B cell (primary cell): ENCODE measurements around the gene ZNF423.

ENCODE experiments used
- EZH2 ChIP-seq: IDR thresholded peaks from 2 replicates; pipeline ENCODE4 v1.6.1; 2012; ENCODE audit warnings: borderline replicate concordance, low read depth, mild to moderate bottlenecking, moderate library complexity, low read length; ENCODE audit not compliant: insufficient read depth, poor library complexity, severe bottlenecking
- TF ChIP-seq, protein P1 (sequence below): fragments of 200-600 bp; IDR thresholded peaks from one replicate; pipeline ENCODE4 v1.8.0; 2022; ENCODE audit warnings: antibody characterized with exemption, mild to moderate bottlenecking

DNA sequence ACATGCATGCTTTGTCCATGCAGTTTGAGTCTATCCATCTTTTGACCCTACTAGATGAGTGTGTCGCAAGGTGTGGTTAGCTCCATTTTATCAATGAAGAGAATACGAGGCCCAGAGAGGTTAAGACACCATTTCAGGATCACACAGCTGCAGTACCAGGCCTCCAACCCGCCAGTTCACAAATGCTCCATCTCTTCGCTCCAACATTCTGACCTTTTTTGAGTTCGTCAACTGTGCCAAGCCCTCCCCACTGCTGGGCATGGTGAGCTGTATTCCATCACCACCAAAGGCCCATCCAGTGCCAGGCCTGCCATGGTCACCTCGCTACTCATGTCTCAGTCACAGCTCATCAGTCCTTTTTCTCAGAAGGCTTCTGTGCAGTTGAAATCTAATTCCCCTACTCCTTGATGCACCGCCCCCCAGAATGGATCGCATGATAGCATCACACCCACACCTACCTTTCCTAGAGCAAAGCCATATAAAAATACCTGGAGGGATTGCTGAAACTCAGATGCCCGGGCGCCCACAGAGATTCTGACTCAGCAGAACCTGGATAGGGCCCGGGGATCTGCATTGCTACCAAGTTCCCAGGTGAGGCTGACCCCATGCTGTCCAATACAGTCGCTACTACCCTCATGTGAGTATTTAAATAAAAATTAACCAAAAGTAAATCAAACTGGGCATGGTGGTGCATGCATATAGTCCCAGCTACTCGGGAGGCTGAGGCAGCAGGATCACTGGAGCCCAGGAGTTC, 38.0 kb downstream of the ZNF423 start:
- TF ChIP-seq, protein P1, sequence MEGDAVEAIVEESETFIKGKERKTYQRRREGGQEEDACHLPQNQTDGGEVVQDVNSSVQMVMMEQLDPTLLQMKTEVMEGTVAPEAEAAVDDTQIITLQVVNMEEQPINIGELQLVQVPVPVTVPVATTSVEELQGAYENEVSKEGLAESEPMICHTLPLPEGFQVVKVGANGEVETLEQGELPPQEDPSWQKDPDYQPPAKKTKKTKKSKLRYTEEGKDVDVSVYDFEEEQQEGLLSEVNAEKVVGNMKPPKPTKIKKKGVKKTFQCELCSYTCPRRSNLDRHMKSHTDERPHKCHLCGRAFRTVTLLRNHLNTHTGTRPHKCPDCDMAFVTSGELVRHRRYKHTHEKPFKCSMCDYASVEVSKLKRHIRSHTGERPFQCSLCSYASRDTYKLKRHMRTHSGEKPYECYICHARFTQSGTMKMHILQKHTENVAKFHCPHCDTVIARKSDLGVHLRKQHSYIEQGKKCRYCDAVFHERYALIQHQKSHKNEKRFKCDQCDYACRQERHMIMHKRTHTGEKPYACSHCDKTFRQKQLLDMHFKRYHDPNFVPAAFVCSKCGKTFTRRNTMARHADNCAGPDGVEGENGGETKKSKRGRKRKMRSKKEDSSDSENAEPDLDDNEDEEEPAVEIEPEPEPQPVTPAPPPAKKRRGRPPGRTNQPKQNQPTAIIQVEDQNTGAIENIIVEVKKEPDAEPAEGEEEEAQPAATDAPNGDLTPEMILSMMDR = no peak
- no peak for TF ChIP-seq EZH2
